Testis (tissue), 5 donors: Measurements from ENCODE around the gene KCTD21. TPM values are rescaled to one million over a fixed set of nuclear protein-coding genes. Genes with fewer than 3 reads are reported as not detected.
A peak's percentile ranks its signal among the peaks of the same experiment; 100 is the strongest.
"Not testable (repeated sequence)": the region's sequence is repeated elsewhere in the genome, so short reads cannot be mapped to it uniquely, and the experiment has no call there.

Experiments
- DNase-seq: peaks from one replicate; pipeline ENCODE4 v3.0.0-alpha.2; 2019
- H3K27ac ChIP-seq, 2 donors: fragments of 200-600 bp; sonication (generic); one replicate each; pipeline ENCODE4 v1.5.1; 2019
- H3K27me3 ChIP-seq: fragments of 200-600 bp; sonication (generic); one replicate; pipeline ENCODE4 v1.5.1; 2019
- H3K36me3 ChIP-seq: fragments of 200-600 bp; sonication (generic); one replicate; pipeline ENCODE4 v1.5.1; 2017; ENCODE audit warnings: low read depth; ENCODE audit errors: missing control alignments
- H3K4me1 ChIP-seq: fragments of 200-600 bp; sonication (generic); one replicate; pipeline ENCODE4 v1.5.1; 2019
- H3K4me3 ChIP-seq, 2 donors: fragments of 200-600 bp; sonication (generic); one replicate each; pipeline ENCODE4 v1.5.1; 2017 to 2019
- H3K9me3 ChIP-seq: fragments of 200-600 bp; sonication (generic); one replicate; pipeline ENCODE4 v1.5.1; 2017
- POLR2A ChIP-seq: fragments of 450-650 bp; IDR thresholded peaks from one replicate; pipeline ENCODE4 v1.6.1; 2017; ENCODE audit warnings: antibody characterized with exemption, mild to moderate bottlenecking, moderate library complexity
- WGBS, 2 donors: methylation state at CpG; one replicate each; pipeline ENCODE4 v1.1.5; 2018; 5-methylcytosine and 5-hydroxymethylcytosine counted together
- intact Hi-C: fragments of 100-400 bp; cut with DNase I; formaldehyde crosslinking; loops from one replicate; pipeline ENCODE4 v1.15.1; 2023; ENCODE audit warnings: low total_unique reads
- long read RNA-seq, 2 donors: transcript quantifications; one replicate each; lab custom pipeline, GENCODE V29; 2026
- polyA plus RNA-seq: library from polyadenylated mRNA; stranded (reverse); fragments of 350-450 nt; fragmentation: Illumina TruSeq; extraction: RNeasy Lipid Tissue Mini Kit (QIAGEN cat#74804); gene quantifications from one replicate; pipeline ENCODE4 v1.2.3, GENCODE V29; 2014; ENCODE audit warnings: low read depth, low replicate concordance; ENCODE audit not compliant: insufficient read depth
- total RNA-seq, 2 donors: library from RNA; depleted of rRNA; stranded (reverse); fragments of >200 nt; gene quantifications; one replicate each; pipeline ENCODE4 v1.2.3, GENCODE V29; 2016
- TF ChIP-seq, protein P1 (sequence below), 3 experiments: fragments of 450-650 bp in 2 of 3; fragments of 200-600 bp in 1 of 3; sonication (generic) in 1 of 3; IDR thresholded peaks; one replicate each; pipeline ENCODE4 v1.5.1; 2016 to 2019; ENCODE audit warnings: antibody characterized with exemption in 3 of 3, mild to moderate bottlenecking in 2 of 3, moderate library complexity in 1 of 3

Gene KCTD21, protein sequence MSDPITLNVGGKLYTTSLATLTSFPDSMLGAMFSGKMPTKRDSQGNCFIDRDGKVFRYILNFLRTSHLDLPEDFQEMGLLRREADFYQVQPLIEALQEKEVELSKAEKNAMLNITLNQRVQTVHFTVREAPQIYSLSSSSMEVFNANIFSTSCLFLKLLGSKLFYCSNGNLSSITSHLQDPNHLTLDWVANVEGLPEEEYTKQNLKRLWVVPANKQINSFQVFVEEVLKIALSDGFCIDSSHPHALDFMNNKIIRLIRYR
- total RNA-seq: 10 to 100 TPM; 14.2 to 14.7 TPM
- 10.2 TPM for polyA plus RNA-seq
- long read RNA-seq, donor 1, partial matches to known transcripts: 0 of 1 reads
- long read RNA-seq, donor 1, other reads (novel, unspliced or antisense): 0 of 1 reads
- long read RNA-seq, donor 2, transcript KCTD21-201 (2 exons, 3,585 nt): major isoform, 6 of 6 reads
- long read RNA-seq, donor 2, partial matches to known transcripts: 0 of 6 reads
- long read RNA-seq, donor 2, other reads (novel, unspliced or antisense): 0 of 6 reads

DNA sequence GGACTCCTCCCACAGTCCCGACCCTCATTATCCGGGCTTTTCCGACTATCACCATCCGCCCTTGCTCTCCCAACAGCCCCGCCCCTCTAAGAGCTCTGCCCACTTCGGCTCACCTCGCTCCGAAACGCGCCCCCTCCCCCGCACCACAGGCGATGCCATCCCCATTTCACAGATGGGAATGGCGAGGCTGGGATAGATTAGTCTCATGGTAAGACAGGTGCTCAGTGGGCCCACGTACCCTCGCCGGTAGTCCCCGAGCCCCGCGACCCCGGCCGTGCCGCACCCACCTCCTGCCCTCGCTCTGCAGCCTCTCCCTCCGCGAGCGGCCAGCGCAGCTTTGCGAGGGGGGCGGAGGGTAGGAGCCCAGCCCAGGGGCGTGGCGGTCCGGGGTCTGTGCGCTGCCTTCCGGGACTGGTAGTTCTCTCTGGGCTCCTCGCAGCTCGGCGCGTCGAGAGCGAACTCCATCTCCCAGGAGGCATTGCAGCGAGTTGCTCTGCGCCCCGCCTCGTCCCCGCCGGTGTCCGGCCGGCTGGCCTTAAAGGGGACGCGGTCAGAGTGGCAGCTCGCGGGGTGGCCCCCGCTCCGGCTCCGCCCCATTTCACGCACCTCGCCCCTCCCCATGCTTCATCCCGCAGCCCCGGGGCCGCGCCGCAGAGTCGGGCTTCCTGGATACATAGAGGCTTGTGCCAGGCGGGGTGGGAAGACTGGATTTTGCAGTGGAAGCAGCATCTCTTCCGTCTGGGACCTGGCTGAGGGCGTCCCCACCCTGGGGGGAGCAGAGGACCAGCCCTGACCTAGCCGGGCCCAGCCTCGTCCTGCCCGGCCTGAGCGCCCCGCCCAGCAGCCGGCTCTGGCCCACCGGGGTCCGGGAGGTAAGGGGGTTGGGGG lies at the start of gene KCTD21, which contains the start of gene USP35:
TSS of gene KCTD21 (minus strand) at position 341 of the 888 bp plus-strand sequence. CDS start 14,072 bp downstream, outside the sequence.
TSS of gene USP35 (plus strand) at position 634 of the 888 bp plus-strand sequence. CDS start 7,327 bp downstream, outside the sequence.
- H3K27me3 ChIP-seq: no peaks in the 10 kb centered on the region
- no peaks in the 10 kb centered on the region for H3K36me3 ChIP-seq
- peak within 1 kb of the TSS; percentile 85 to 93 for H3K4me3 ChIP-seq
- no peaks in the 10 kb centered on the region for H3K9me3 ChIP-seq
- TF ChIP-seq POLR2A: peak; percentile 5
- TF ChIP-seq, protein P1, sequence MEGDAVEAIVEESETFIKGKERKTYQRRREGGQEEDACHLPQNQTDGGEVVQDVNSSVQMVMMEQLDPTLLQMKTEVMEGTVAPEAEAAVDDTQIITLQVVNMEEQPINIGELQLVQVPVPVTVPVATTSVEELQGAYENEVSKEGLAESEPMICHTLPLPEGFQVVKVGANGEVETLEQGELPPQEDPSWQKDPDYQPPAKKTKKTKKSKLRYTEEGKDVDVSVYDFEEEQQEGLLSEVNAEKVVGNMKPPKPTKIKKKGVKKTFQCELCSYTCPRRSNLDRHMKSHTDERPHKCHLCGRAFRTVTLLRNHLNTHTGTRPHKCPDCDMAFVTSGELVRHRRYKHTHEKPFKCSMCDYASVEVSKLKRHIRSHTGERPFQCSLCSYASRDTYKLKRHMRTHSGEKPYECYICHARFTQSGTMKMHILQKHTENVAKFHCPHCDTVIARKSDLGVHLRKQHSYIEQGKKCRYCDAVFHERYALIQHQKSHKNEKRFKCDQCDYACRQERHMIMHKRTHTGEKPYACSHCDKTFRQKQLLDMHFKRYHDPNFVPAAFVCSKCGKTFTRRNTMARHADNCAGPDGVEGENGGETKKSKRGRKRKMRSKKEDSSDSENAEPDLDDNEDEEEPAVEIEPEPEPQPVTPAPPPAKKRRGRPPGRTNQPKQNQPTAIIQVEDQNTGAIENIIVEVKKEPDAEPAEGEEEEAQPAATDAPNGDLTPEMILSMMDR (IDR thresholded peaks at IDR 0.05): no peak
- 0 to 1% methylated on average over 12 to 66 of the region's 74 CpGs for WGBS, 2 donors
- peak; percentile 98 for DNase-seq
- peak within 1 kb of the TSS; percentile 78 to 89 for H3K27ac ChIP-seq
- intact Hi-C loops: no loop called here
- H3K4me1 ChIP-seq: peaks cover 34% of the 10 kb centered on the region

DNA sequence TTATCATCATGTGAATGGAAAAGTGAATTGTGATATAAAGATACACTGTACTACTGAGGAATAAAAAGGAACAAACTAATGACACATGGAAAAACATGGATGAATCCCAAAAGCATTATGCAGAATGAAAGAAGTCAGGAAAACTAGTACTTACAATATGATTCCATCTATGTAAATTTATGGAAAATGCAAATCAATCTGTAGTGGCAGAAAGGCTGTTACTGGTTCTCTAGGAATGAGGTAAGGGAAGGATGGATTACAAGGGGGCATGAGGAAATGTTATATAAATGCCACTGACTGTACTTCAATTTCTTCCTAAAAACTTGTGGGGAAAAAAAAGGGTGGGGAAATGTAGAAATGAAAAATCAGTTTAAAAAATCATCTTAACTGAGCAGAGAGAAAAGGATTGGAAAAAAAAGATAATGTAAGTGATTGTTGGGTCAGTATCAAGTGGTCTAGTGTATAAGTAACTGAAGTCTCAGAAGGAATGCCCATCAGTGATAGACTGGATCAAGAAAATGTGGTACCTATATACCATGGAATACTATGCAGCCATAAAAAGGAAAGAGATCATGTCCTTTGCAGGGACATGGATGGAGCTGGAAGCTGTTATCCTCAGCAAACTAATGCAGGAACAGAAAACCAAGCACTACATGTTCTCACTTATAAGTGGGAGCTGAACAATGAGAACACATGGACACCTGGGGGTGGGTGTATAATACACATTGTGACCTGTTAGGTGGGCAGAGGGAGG lies 49.0 kb upstream of the KCTD21 start:
- Histone ChIP-seq H3K4me3 (no peak overlapping the region), H3K27ac (no peak overlapping the region), H3K36me3 (no peaks in the 10 kb centered on the region), H3K4me1 (no peaks in the 10 kb centered on the region), H3K27me3 (no peaks in the 10 kb centered on the region), H3K9me3 (no peaks in the 10 kb centered on the region)
- no peak for TF ChIP-seq POLR2A
- TF ChIP-seq, protein P1 (IDR thresholded peaks at IDR 0.05): no peak
- intact Hi-C loops: no loop called here
- no peak for DNase-seq

GRCh38 chr11:78234006-78234405 lies 45.6 kb upstream of the KCTD21 start:
- WGBS, 2 donors: 71 to 77% methylated on average over 5 of the region's 5 CpGs
- H3K36me3 ChIP-seq: no peaks in the 10 kb centered on the region
- no peak overlapping the region for H3K27ac ChIP-seq
- TF ChIP-seq, protein P1 (IDR thresholded peaks at IDR 0.05): no peak
- no peak for TF ChIP-seq POLR2A
- intact Hi-C loops: no loop called here
- DNase-seq: peak; percentile 67
- no peak overlapping the region for H3K4me3 ChIP-seq
- no peaks in the 10 kb centered on the region for H3K9me3 ChIP-seq
- no peaks in the 10 kb centered on the region for H3K27me3 ChIP-seq
- no peaks in the 10 kb centered on the region for H3K4me1 ChIP-seq

- H3K27ac ChIP-seq, DNase-seq, H3K4me3 ChIP-seq, H3K4me1 ChIP-seq, intact Hi-C loops, H3K27me3 ChIP-seq, H3K9me3 ChIP-seq, H3K36me3 ChIP-seq: not testable (repeated sequence)
- WGBS, 2 donors: 89 to 92% methylated on average over 6 of the region's 6 CpGs
These were observed 44.6 kb upstream of the KCTD21 start for GRCh38 chr11:78233046-78233445.
